ENCODE measurements around the gene FRMD4A. TPM values are rescaled to one million over a fixed set of nuclear protein-coding genes. Genes with fewer than 3 reads are reported as not detected.
"Not testable (repeated sequence)": the region's sequence is repeated elsewhere in the genome, so short reads cannot be mapped to it uniquely, and the experiment has no call there.

The FRMD4A gene
- total RNA-seq, 1 donor from 2014 or later, result 0.32 TPM

DNA sequence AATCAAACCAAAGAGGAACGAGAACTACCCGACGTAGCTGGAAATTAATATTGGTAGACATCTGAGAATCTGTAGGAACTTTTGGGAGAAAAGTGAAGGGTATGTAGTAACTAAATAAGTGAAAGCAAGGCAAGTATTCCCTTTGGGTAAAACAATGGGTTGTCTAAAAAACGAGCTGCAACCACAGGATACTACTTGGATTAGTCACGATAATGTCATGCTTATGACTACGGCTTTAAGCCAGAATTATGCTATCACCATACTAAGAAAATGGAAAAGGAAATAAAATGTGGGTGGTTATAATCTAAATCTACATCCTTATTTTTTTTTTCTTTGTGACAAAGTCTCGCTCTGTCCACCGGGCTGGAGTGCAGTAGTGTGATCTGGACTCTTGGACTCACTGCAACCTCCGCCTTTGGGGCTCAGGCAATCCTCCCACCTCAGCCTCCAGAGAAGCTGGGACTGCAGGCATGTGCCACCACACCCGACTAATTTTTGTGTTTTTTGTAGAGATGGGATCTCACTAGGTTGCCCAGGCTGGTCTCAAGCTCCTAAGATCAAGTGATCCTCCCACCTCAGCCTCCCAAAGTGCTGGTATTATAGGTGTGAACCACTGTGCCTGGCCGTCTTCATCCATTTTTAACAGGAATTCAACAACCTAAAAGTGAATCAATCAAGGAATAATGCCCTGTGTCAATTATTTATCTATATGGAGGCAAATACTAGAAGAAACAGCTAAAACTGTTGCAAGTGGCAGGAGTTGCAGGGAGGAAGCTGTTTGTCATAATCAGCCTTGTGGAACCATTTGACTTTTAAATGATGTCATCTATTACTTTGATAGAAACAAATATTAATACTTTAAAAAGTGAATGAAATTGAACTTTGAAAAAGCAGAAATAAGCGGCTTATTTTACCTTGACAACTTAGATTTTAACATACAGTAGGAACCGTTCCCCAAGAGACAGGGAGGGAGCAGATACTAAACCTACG, 554.6 kb downstream of the FRMD4A start:
- no peaks in the 10 kb centered on the region for H3K36me3 Mint-ChIP-seq (ENCODE audit: low read depth)

GRCh38 chr10:13774303-13774893, 556.3 kb downstream of the FRMD4A start:
- no peaks in the 10 kb centered on the region for H3K4me1 Mint-ChIP-seq (ENCODE audit: low read depth)
- H3K4me3 Mint-ChIP-seq (ENCODE audit: low read depth), result no peak overlapping the region
- intact Hi-C loops (cut with micrococcal nuclease), result no loop called here
- no peak for DNase-seq (ENCODE audit: low spot score)
- H3K27ac Mint-ChIP-seq, result no peak overlapping the region
- no peaks in the 10 kb centered on the region for H3K9me3 Mint-ChIP-seq
- H3K27me3 Mint-ChIP-seq (ENCODE audit: low read depth), result peaks cover 17% of the 10 kb centered on the region
- H3K36me3 Mint-ChIP-seq (ENCODE audit: low read depth), result no peaks in the 10 kb centered on the region

More for the DNA sequence above, 554.6 kb downstream of the FRMD4A start:
- Mint-ChIP-seq H3K4me1 (ENCODE audit: low read depth) (no peaks in the 10 kb centered on the region), H3K27me3 (ENCODE audit: low read depth) (peaks cover 18% of the 10 kb centered on the region), H3K4me3 (ENCODE audit: low read depth) (no peak overlapping the region), H3K9me3 (no peaks in the 10 kb centered on the region), H3K27ac (no peak overlapping the region)
- DNase-seq (ENCODE audit: low spot score), result no peak
- intact Hi-C loops (cut with micrococcal nuclease), result no loop called here

GRCh38 chr10:13773496-13774170, 557.1 kb downstream of the FRMD4A start:
- intact Hi-C loops (cut with micrococcal nuclease), result no loop called here

GRCh38 chr10:13773043-13773442, 557.7 kb downstream of the FRMD4A start:
- Mint-ChIP-seq H3K27me3 (ENCODE audit: low read depth) (peaks cover 14% of the 10 kb centered on the region), H3K27ac (no peak overlapping the region), H3K4me3 (ENCODE audit: low read depth) (no peak overlapping the region), H3K9me3 (no peaks in the 10 kb centered on the region), H3K36me3 (ENCODE audit: low read depth) (no peaks in the 10 kb centered on the region), H3K4me1 (ENCODE audit: low read depth) (no peaks in the 10 kb centered on the region)
- DNase-seq (ENCODE audit: low spot score), result no peak
- intact Hi-C loops (cut with micrococcal nuclease), result no loop called here

More at GRCh38 chr10:13773496-13774170, 557.1 kb downstream of the FRMD4A start:
- no peak for DNase-seq (ENCODE audit: low spot score)
- no peaks in the 10 kb centered on the region for H3K36me3 Mint-ChIP-seq (ENCODE audit: low read depth)
- no peak overlapping the region for H3K27ac Mint-ChIP-seq
- H3K27me3 Mint-ChIP-seq (ENCODE audit: low read depth), result peaks cover 14% of the 10 kb centered on the region
- no peaks in the 10 kb centered on the region for H3K9me3 Mint-ChIP-seq
- H3K4me1 Mint-ChIP-seq (ENCODE audit: low read depth), result no peaks in the 10 kb centered on the region
- no peak overlapping the region for H3K4me3 Mint-ChIP-seq (ENCODE audit: low read depth)

DNA sequence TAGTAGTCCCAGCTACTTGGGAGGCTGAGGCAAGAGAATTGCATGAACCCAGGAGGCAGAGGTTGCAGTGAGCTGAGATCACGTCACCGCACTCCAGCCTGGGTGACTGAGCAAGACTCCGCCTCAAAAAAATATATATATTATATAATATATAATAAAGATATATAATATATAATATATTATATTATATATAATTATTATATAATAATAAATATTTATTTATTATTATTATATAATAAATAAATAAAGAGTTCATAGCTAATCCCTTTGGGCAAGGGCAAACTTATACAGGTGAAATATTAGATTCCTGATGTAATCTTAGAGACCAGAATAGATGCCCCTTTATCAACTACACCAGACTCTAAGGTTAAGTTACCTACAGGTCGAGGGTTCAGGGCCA, 558.7 kb downstream of the FRMD4A start:
- no peak for DNase-seq (ENCODE audit: low spot score)
- Mint-ChIP-seq H3K27ac (no peak overlapping the region), H3K4me3 (ENCODE audit: low read depth) (no peak overlapping the region), H3K9me3 (no peaks in the 10 kb centered on the region), H3K4me1 (ENCODE audit: low read depth) (no peaks in the 10 kb centered on the region), H3K36me3 (ENCODE audit: low read depth) (no peaks in the 10 kb centered on the region), H3K27me3 (ENCODE audit: low read depth) (peaks cover 14% of the 10 kb centered on the region)
- intact Hi-C loops (cut with micrococcal nuclease), result no loop called here

DNA sequence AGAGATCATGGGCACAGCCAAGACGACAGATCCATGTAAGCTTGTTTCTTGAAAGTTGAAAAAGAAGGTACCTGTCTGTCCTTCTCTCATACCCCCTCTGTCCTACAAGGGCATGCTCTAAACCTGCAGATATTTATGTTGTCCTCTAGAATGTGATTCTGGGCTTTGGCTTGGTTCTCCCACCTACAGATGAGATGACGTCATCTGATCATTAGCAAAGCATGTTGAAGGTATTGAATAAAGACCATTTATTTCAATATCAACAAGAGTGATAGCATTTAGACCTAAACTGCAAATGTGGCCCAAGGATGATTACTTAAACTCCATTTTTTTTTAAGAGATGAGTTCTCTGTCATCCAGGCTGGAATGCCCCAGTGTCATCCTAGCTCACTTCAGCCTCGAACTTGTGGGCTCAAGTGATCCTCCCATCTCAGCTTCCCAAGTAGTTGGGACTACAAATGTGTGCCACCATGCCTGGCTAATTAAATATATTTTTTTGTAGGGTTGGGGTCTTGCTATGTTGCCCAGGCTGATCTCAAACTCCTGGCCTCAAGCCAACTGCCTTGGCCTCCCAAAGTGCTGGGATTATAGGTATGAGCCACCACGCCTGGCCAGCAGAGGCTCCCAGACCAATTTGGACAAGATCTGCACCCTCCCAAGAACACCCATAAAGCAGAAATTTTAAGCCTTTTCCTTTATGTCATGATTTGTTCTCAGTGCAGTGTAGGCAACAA, 559.8 kb downstream of the FRMD4A start:
- DNase-seq (ENCODE audit: low spot score), result no peak
- Mint-ChIP-seq H3K4me3 (ENCODE audit: low read depth) (no peak overlapping the region), H3K4me1 (ENCODE audit: low read depth) (no peaks in the 10 kb centered on the region), H3K36me3 (ENCODE audit: low read depth) (no peaks in the 10 kb centered on the region), H3K9me3 (no peaks in the 10 kb centered on the region), H3K27me3 (ENCODE audit: low read depth) (peaks cover 18% of the 10 kb centered on the region), H3K27ac (no peak overlapping the region)
- intact Hi-C loops (cut with micrococcal nuclease), result no loop called here

DNA sequence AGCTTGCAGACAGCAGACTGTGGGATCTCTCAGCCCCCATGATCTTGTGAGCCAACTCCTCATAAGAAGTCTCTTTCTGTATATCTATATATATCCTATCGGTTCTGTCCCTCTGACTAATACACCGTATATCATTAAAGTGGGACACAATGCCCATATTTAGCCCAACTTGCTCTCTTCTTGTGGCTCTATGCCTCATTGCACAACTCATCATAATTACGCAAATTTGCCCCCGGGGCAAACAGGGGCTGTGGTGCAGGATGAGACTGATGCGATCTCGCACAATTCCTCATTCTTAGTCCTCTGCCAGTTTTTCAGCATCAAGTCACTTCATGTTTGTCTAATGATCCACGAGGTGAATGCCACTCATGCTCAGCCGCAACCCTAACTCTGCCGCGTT, 560.8 kb downstream of the FRMD4A start:
- Mint-ChIP-seq H3K9me3 (no peaks in the 10 kb centered on the region), H3K27me3 (ENCODE audit: low read depth) (peaks cover 12% of the 10 kb centered on the region)

GRCh38 chr10:13767676-13768178, 563.0 kb downstream of the FRMD4A start:
- Mint-ChIP-seq H3K4me3 (ENCODE audit: low read depth) (no peak overlapping the region), H3K27ac (no peak overlapping the region), H3K36me3 (ENCODE audit: low read depth) (no peaks in the 10 kb centered on the region), H3K27me3 (ENCODE audit: low read depth) (peaks cover 7% of the 10 kb centered on the region), H3K4me1 (ENCODE audit: low read depth) (no peaks in the 10 kb centered on the region), H3K9me3 (no peaks in the 10 kb centered on the region)
- no peak for DNase-seq (ENCODE audit: low spot score)
- intact Hi-C loops (cut with micrococcal nuclease), result no loop called here

More for the DNA sequence above, 560.8 kb downstream of the FRMD4A start:
- Mint-ChIP-seq H3K36me3 (ENCODE audit: low read depth) (no peaks in the 10 kb centered on the region), H3K27ac (no peak overlapping the region), H3K4me1 (ENCODE audit: low read depth) (no peaks in the 10 kb centered on the region), H3K4me3 (ENCODE audit: low read depth) (no peak overlapping the region)
- intact Hi-C loops (cut with micrococcal nuclease), result no loop called here
- DNase-seq (ENCODE audit: low spot score), result no peak

GRCh38 chr10:13767148-13767547, 563.6 kb downstream of the FRMD4A start:
- H3K4me3 Mint-ChIP-seq (ENCODE audit: low read depth); intact Hi-C loops (cut with micrococcal nuclease); H3K27me3 Mint-ChIP-seq (ENCODE audit: low read depth); H3K27ac Mint-ChIP-seq; DNase-seq (ENCODE audit: low spot score); H3K36me3 Mint-ChIP-seq (ENCODE audit: low read depth); H3K4me1 Mint-ChIP-seq (ENCODE audit: low read depth); H3K9me3 Mint-ChIP-seq: not testable (repeated sequence)

DNA sequence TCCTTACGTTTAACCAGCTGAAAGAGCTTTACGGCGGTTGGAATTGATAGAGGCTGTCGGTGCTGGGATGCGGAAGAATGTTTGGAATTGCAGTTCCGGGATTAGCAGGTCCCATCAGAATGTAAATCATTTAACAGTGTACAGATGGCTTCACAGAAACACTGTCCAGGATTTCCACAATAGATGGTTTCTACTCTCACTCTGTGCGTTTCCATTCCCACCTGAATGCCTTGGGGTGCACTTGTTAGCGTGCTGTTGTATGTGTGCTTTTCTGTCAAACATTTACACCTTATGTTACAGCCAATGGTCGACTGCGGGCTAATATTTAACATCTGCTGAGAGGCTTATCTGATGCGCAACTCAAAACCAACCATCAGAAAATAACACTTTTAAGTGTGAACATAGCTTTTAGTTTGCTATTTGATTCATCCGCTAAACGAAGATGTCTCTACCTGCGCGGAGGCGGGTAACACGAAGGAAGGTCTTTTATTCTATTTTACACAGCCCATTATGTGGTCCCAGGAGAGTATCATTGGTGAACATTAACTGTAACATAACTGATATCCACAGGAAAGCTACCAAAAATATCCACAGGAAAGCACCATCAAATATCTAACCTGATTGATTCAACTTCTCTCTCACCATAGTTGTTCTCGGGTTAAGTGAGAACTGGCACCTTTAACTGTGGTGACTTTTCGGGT, 564.9 kb downstream of the FRMD4A start:
- H3K36me3 Mint-ChIP-seq (ENCODE audit: low read depth), result no peaks in the 10 kb centered on the region
- H3K4me1 Mint-ChIP-seq (ENCODE audit: low read depth), result no peaks in the 10 kb centered on the region
- peaks cover 13% of the 10 kb centered on the region for H3K27me3 Mint-ChIP-seq (ENCODE audit: low read depth)
- no peaks in the 10 kb centered on the region for H3K9me3 Mint-ChIP-seq
- DNase-seq (ENCODE audit: low spot score), result no peak
- intact Hi-C loops (cut with micrococcal nuclease), result no loop called here
- H3K4me3 Mint-ChIP-seq (ENCODE audit: low read depth), result no peak overlapping the region
- H3K27ac Mint-ChIP-seq, result no peak overlapping the region

- DNase-seq (ENCODE audit: low spot score), result no peak
- Mint-ChIP-seq H3K36me3 (ENCODE audit: low read depth) (no peaks in the 10 kb centered on the region), H3K4me3 (ENCODE audit: low read depth) (no peak overlapping the region), H3K9me3 (no peaks in the 10 kb centered on the region), H3K27ac (no peak overlapping the region), H3K27me3 (ENCODE audit: low read depth) (peaks cover 10% of the 10 kb centered on the region), H3K4me1 (ENCODE audit: low read depth) (peaks cover 9% of the 10 kb centered on the region)
- intact Hi-C loops (cut with micrococcal nuclease), result no loop called here
These were observed 569.1 kb downstream of the FRMD4A start for GRCh38 chr10:13761490-13762091.
